Natural killer cell treated with Interleukin-12 subunit alpha and Interleukin-12 subunit beta and Interleukin-15 and Interleukin-18, amount 100 ng/mL, for 72 hours (primary cell): ENCODE measurements around the gene APH1B. TPM values are rescaled to one million over a fixed set of nuclear protein-coding genes. Genes with fewer than 3 reads are reported as not detected.
"Not testable (repeated sequence)": the region's sequence is repeated elsewhere in the genome, so short reads cannot be mapped to it uniquely, and the experiment has no call there.

Source experiments
- ATAC-seq, 2 donors: fragments of 150-1000 bp; cut with Tn5 transposase in 1 of 2; sonication (Bioruptor Pico), chemical (Tn5 transposase) in 1 of 2; 2 replicates each; pipeline ENCODE4 v1.10.0; 2021
- DNase-seq: peaks from one replicate; pipeline ENCODE4 v3.0.0; 2022; ENCODE audit warnings: low spot score
- H3K27ac Mint-ChIP-seq, 2 donors: 1 replicate in 1 of 2; 2 replicates in 1 of 2; pipeline ENCODE4 v1.8.0; 2022; ENCODE audit warnings: mixed read lengths in 2 of 2, mild to moderate bottlenecking in 1 of 2, moderate library complexity in 1 of 2
- H3K27me3 Mint-ChIP-seq, 2 donors: 1 replicate in 1 of 2; 2 replicates in 1 of 2; pipeline ENCODE4 v1.8.0; 2022; ENCODE audit warnings: mixed read lengths in 2 of 2
- H3K36me3 Mint-ChIP-seq: one replicate; pipeline ENCODE4 v1.8.0; 2022; ENCODE audit warnings: mixed read lengths
- H3K4me1 Mint-ChIP-seq, 2 donors: 1 replicate in 1 of 2; 2 replicates in 1 of 2; pipeline ENCODE4 v1.8.0; 2022; ENCODE audit warnings: low read depth in 2 of 2, mixed read lengths in 2 of 2, mild to moderate bottlenecking in 1 of 2
- H3K4me3 Mint-ChIP-seq: one replicate; pipeline ENCODE4 v1.8.0; 2022; ENCODE audit warnings: mixed read lengths
- H3K9me3 Mint-ChIP-seq: 2 replicates; pipeline ENCODE4 v1.8.0; 2022; ENCODE audit warnings: mixed read lengths
- total RNA-seq, 2 donors: library from RNA; stranded (reverse); gene quantifications; one replicate each; pipeline ENCODE4 v1.2.3, GENCODE V29; 2022

Gene APH1B
- total RNA-seq, 2 donors from 2014 or later, result 8.7 to 14.7 TPM

- Mint-ChIP-seq H3K9me3 (no peaks in the 10 kb centered on the region), H3K27me3 (peaks cover 0 to 7% of the 10 kb centered on the region in 2 donors), H3K36me3 (no peaks in the 10 kb centered on the region), H3K4me1 (peaks cover 0 to 4% of the 10 kb centered on the region in 2 donors), H3K4me3 (no peak overlapping the region), H3K27ac (no peak overlapping the region)
- DNase-seq (no peak), ATAC-seq (no peak)
Observed at GRCh38 chr15:63334821-63335220, 57.4 kb downstream of the APH1B start.

- H3K9me3 Mint-ChIP-seq, result no peaks in the 10 kb centered on the region
- no peaks in the 10 kb centered on the region for H3K36me3 Mint-ChIP-seq
- H3K4me3 Mint-ChIP-seq, result no peak overlapping the region
- no peak for DNase-seq
- peaks cover 0 to 11% of the 10 kb centered on the region in 2 donors for H3K27me3 Mint-ChIP-seq
- H3K27ac Mint-ChIP-seq, result no peak overlapping the region
- H3K4me1 Mint-ChIP-seq, result peaks cover 0 to 4% of the 10 kb centered on the region in 2 donors
- ATAC-seq, result no peak
Observed at GRCh38 chr15:63335543-63336240, 58.3 kb downstream of the APH1B start.

- H3K27me3 Mint-ChIP-seq, result peaks cover 0 to 9% of the 10 kb centered on the region in 2 donors
- H3K36me3 Mint-ChIP-seq, result no peaks in the 10 kb centered on the region
- no peak for DNase-seq
- no peak overlapping the region for H3K4me3 Mint-ChIP-seq
- H3K9me3 Mint-ChIP-seq, result no peaks in the 10 kb centered on the region
- no peak overlapping the region for H3K27ac Mint-ChIP-seq
- H3K4me1 Mint-ChIP-seq, result no peaks in the 10 kb centered on the region
- no peak for ATAC-seq
Observed at GRCh38 chr15:63337046-63337445, 59.6 kb downstream of the APH1B start.

- no peaks in the 10 kb centered on the region for H3K4me1 Mint-ChIP-seq
- no peak overlapping the region for H3K27ac Mint-ChIP-seq
- no peaks in the 10 kb centered on the region for H3K9me3 Mint-ChIP-seq
- ATAC-seq (no peak), DNase-seq (no peak)
- H3K36me3 Mint-ChIP-seq, result no peaks in the 10 kb centered on the region
- H3K4me3 Mint-ChIP-seq, result no peak overlapping the region
- peaks cover 0 to 4% of the 10 kb centered on the region in 2 donors for H3K27me3 Mint-ChIP-seq
Observed at GRCh38 chr15:63338170-63338569, 60.8 kb downstream of the APH1B start.

- Mint-ChIP-seq H3K4me3 (no peak overlapping the region), H3K27ac (no peak overlapping the region), H3K9me3 (no peaks in the 10 kb centered on the region), H3K27me3 (peaks cover 4% of the 10 kb centered on the region in 2 donors), H3K4me1 (no peaks in the 10 kb centered on the region), H3K36me3 (no peaks in the 10 kb centered on the region)
- no peak for ATAC-seq
- no peak for DNase-seq
Observed at GRCh38 chr15:63339006-63339766, 61.8 kb downstream of the APH1B start.

- Mint-ChIP-seq H3K27me3 (peaks cover 6 to 10% of the 10 kb centered on the region in 2 donors), H3K36me3 (no peaks in the 10 kb centered on the region), H3K4me3 (no peak overlapping the region), H3K27ac (no peak overlapping the region), H3K4me1 (no peaks in the 10 kb centered on the region), H3K9me3 (no peaks in the 10 kb centered on the region)
- DNase-seq (no peak), ATAC-seq (no peak)
Observed at GRCh38 chr15:63339836-63340235, 62.4 kb downstream of the APH1B start.

GRCh38 chr15:63340353-63340752 lies 62.9 kb downstream of the APH1B start:
- peaks cover 9 to 14% of the 10 kb centered on the region in 2 donors for H3K27me3 Mint-ChIP-seq
- ATAC-seq (no peak), DNase-seq (no peak)
- no peak overlapping the region for H3K27ac Mint-ChIP-seq
- H3K9me3 Mint-ChIP-seq, result no peaks in the 10 kb centered on the region
- no peak overlapping the region for H3K4me3 Mint-ChIP-seq
- H3K36me3 Mint-ChIP-seq, result no peaks in the 10 kb centered on the region
- no peaks in the 10 kb centered on the region for H3K4me1 Mint-ChIP-seq

- ATAC-seq (no peak), DNase-seq (no peak)
- no peak overlapping the region for H3K4me3 Mint-ChIP-seq
- H3K27me3 Mint-ChIP-seq, result peaks cover 9 to 14% of the 10 kb centered on the region in 2 donors
- no peaks in the 10 kb centered on the region for H3K9me3 Mint-ChIP-seq
- H3K36me3 Mint-ChIP-seq, result no peaks in the 10 kb centered on the region
- H3K4me1 Mint-ChIP-seq, result no peaks in the 10 kb centered on the region
- no peak overlapping the region for H3K27ac Mint-ChIP-seq
Observed at GRCh38 chr15:63340878-63341277, 63.5 kb downstream of the APH1B start.

GRCh38 chr15:63341898-63342297 lies 64.5 kb downstream of the APH1B start:
- DNase-seq (no peak), ATAC-seq (no peak)
- no peak overlapping the region for H3K27ac Mint-ChIP-seq
- H3K4me3 Mint-ChIP-seq, result no peak overlapping the region
- H3K9me3 Mint-ChIP-seq, result no peaks in the 10 kb centered on the region
- H3K36me3 Mint-ChIP-seq, result no peaks in the 10 kb centered on the region
- H3K27me3 Mint-ChIP-seq, result peaks cover 9 to 14% of the 10 kb centered on the region in 2 donors
- H3K4me1 Mint-ChIP-seq, result no peaks in the 10 kb centered on the region

- H3K9me3 Mint-ChIP-seq, DNase-seq, H3K4me3 Mint-ChIP-seq, H3K4me1 Mint-ChIP-seq, H3K36me3 Mint-ChIP-seq, ATAC-seq, H3K27ac Mint-ChIP-seq: not testable (repeated sequence)
- H3K27me3 Mint-ChIP-seq, result peaks cover 9 to 14% of the 10 kb centered on the region in 2 donors
Observed at GRCh38 chr15:63342996-63343562, 65.7 kb downstream of the APH1B start.

GRCh38 chr15:63344731-63345390 lies 67.5 kb downstream of the APH1B start:
- H3K36me3 Mint-ChIP-seq, result no peaks in the 10 kb centered on the region
- H3K4me1 Mint-ChIP-seq, result no peaks in the 10 kb centered on the region
- H3K9me3 Mint-ChIP-seq, result no peaks in the 10 kb centered on the region
- ATAC-seq (peak; percentile 8 to 57), DNase-seq (no peak)
- H3K27me3 Mint-ChIP-seq, result peaks cover 11 to 14% of the 10 kb centered on the region in 2 donors
- H3K4me3 Mint-ChIP-seq, result no peak overlapping the region
- H3K27ac Mint-ChIP-seq, result no peak overlapping the region

- H3K4me3 Mint-ChIP-seq, result no peak overlapping the region
- H3K36me3 Mint-ChIP-seq, result no peaks in the 10 kb centered on the region
- peaks cover 10 to 14% of the 10 kb centered on the region in 2 donors for H3K27me3 Mint-ChIP-seq
Observed at GRCh38 chr15:63345391-63345752, 68.0 kb downstream of the APH1B start.

GRCh38 chr15:63347074-63347857 lies 69.9 kb downstream of the APH1B start:
- Mint-ChIP-seq H3K4me3 (no peak overlapping the region), H3K9me3 (no peaks in the 10 kb centered on the region), H3K36me3 (no peaks in the 10 kb centered on the region), H3K4me1 (no peaks in the 10 kb centered on the region), H3K27me3 (peaks cover 7 to 14% of the 10 kb centered on the region in 2 donors), H3K27ac (no peak overlapping the region)
- DNase-seq, result no peak
- ATAC-seq, result no peak

More at GRCh38 chr15:63345391-63345752, 68.0 kb downstream of the APH1B start:
- DNase-seq (no peak), ATAC-seq (peak; percentile 30 to 40)
- no peak overlapping the region for H3K27ac Mint-ChIP-seq
- no peaks in the 10 kb centered on the region for H3K4me1 Mint-ChIP-seq
- H3K9me3 Mint-ChIP-seq, result no peaks in the 10 kb centered on the region
